ENCODE results near the gene CHAC1.
"Not testable (repeated sequence)": the region's sequence is repeated elsewhere in the genome, so short reads cannot be mapped to it uniquely, and the experiment has no call there.

The CHAC1 gene

GRCh38 chr15:40952301-40952900, 870 bp upstream of the CHAC1 start:
- Histone ChIP-seq H3K27me3 (ENCODE audit: insufficient read depth, poor library complexity, severe bottlenecking) (no peaks in the 10 kb centered on the region), H3K4me3 (replicated peaks; ENCODE audit: insufficient read depth, low read length) (peak overlapping the region; percentile 77), H3K27ac (replicated peaks) (peak overlapping the region; percentile 81)
- TF ChIP-seq REST (IDR thresholded peaks at IDR 0.05; ENCODE audit: insufficient replicate concordance, low read depth) (no peak), GABPA (IDR thresholded peaks at IDR 0.05; ENCODE audit: low read depth) (no peak), CTCF (IDR thresholded peaks at IDR 0.05; ENCODE audit: insufficient read depth, low read length) (no peak), SPI1 (IDR thresholded peaks at IDR 0.05; ENCODE audit: borderline replicate concordance, low read depth) (no peak), POLR2AphosphoS5 (IDR thresholded peaks at IDR 0.05; ENCODE audit: low read depth) (no peak)
- no peak for DNase-seq (ENCODE audit: low read depth in 1 of 2, low spot score in 1 of 2)

- TF ChIP-seq CTCF (IDR thresholded peaks at IDR 0.05; ENCODE audit: insufficient read depth, low read length), result no peak
- TF ChIP-seq REST (IDR thresholded peaks at IDR 0.05; ENCODE audit: insufficient replicate concordance, low read depth), result no peak
- no peak for TF ChIP-seq POLR2AphosphoS5 (IDR thresholded peaks at IDR 0.05; ENCODE audit: low read depth)
- no peak for TF ChIP-seq SPI1 (IDR thresholded peaks at IDR 0.05; ENCODE audit: borderline replicate concordance, low read depth)
- no peak for TF ChIP-seq GABPA (IDR thresholded peaks at IDR 0.05; ENCODE audit: low read depth)
- H3K27me3 ChIP-seq (ENCODE audit: insufficient read depth, poor library complexity, severe bottlenecking), result no peaks in the 10 kb centered on the region
- peak overlapping the region; percentile 77 for H3K4me3 ChIP-seq (replicated peaks; ENCODE audit: insufficient read depth, low read length)
- peak overlapping the region; percentile 66 for H3K27ac ChIP-seq (replicated peaks)
- DNase-seq (ENCODE audit: low read depth in 1 of 2, low spot score in 1 of 2), result no peak
Observed at GRCh38 chr15:40953713-40954074, 423 bp downstream of the CHAC1 start.

GRCh38 chr15:40954158-40954848, 1.0 kb downstream of the CHAC1 start:
- not testable (repeated sequence) for H3K27me3 ChIP-seq (ENCODE audit: insufficient read depth, poor library complexity, severe bottlenecking); H3K4me3 ChIP-seq (replicated peaks; ENCODE audit: insufficient read depth, low read length); H3K27ac ChIP-seq (replicated peaks); DNase-seq (ENCODE audit: low read depth in 1 of 2, low spot score in 1 of 2)

GRCh38 chr15:40955141-40955903, 2.1 kb downstream of the CHAC1 start:
- H3K4me3 ChIP-seq (replicated peaks; ENCODE audit: insufficient read depth, low read length), result no peak overlapping the region
- no peak overlapping the region for H3K27ac ChIP-seq (replicated peaks)
- no peak for TF ChIP-seq REST (IDR thresholded peaks at IDR 0.05; ENCODE audit: insufficient replicate concordance, low read depth)
- no peak for TF ChIP-seq GABPA (IDR thresholded peaks at IDR 0.05; ENCODE audit: low read depth)
- TF ChIP-seq CTCF (IDR thresholded peaks at IDR 0.05; ENCODE audit: insufficient read depth, low read length), result no peak
- no peak for TF ChIP-seq SPI1 (IDR thresholded peaks at IDR 0.05; ENCODE audit: borderline replicate concordance, low read depth)
- TF ChIP-seq POLR2AphosphoS5 (IDR thresholded peaks at IDR 0.05; ENCODE audit: low read depth), result no peak
- H3K27me3 ChIP-seq (ENCODE audit: insufficient read depth, poor library complexity, severe bottlenecking), result no peaks in the 10 kb centered on the region
- DNase-seq (ENCODE audit: low read depth in 1 of 2, low spot score in 1 of 2), result no peak

Measured in HL-60 (cell line).